HG03439 (cell line): ENCODE results near the gene NECAB3.

Experiments
- ATAC-seq: cut with Tn5 transposase; IDR thresholded peaks from one replicate; pipeline ENCODE4 v1.9.1; 2021; ENCODE audit warnings: mild to moderate bottlenecking, moderate library complexity; ENCODE audit not compliant: unreplicated experiment

Gene NECAB3

GRCh38 chr20:33697129-33697528, 22.9 kb upstream of the NECAB3 start:
- no peak for ATAC-seq

GRCh38 chr20:33696448-33696847, 22.2 kb upstream of the NECAB3 start:
- no peak for ATAC-seq

DNA sequence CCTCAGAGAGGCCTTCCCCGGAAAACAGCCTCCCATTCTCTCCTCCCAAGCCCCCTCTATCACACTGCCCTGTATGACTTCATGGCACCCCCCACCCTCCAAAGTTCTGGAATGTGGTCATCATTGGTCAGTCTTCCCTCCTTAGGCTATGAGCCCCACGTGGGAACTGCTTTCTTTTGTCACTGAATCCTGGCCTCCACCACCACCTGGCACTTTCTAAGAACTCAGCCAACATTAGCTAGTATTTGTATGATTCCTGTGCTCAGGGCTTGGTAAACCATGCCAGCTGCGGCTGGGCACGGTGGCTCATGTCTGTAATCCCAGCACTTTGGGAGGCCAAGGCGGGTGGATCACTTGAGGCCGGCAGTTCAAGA, 20.4 kb upstream of the NECAB3 start:
- no peak for ATAC-seq

DNA sequence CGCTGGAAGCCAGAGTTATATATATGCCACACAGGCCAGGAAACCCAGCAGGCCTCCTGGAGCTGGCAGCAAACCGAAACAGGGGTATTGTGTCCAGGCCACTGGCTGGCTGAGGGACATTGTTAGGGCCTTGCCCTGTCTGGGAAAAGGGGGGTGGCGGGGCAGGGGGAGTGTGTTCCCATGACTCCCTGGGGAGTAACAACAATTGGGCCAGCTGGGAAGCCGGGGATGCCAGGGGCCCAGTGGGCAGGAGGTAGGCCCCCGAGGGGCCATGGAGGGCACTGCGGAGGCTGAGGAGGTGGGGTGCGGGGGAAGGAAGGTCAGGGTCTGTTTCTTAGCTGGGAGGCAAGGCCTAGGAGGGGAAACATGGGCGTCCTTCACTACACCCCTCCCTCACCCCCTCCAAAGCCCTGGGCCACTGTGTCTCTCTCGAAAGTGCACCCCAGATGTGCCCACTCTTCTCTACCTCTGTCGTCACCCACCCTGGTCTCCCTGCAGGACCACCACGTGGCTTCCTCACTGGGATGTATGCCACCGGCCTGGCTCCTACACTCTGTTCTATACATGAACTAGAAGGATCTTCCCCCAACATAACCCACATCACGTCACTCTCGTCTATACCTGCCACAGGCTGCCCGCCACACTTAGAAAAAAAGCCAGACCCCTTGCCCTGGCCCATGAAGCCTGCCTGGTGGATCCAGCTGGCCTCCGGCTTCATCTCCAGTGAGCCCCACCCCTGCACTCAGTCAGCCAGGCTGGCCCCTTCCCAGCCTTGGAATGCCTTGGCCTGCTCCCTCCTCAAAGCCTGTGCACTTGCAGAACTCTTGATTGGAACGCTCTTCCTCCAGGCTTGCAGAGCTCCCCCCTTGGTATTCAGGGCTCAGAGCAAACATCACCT, 19.8 kb upstream of the NECAB3 start:
- no peak for ATAC-seq

GRCh38 chr20:33693289-33693688, 19.1 kb upstream of the NECAB3 start:
- no peak for ATAC-seq

- ATAC-seq = no peak
Observed at GRCh38 chr20:33689973-33690372, 15.7 kb upstream of the NECAB3 start.

DNA sequence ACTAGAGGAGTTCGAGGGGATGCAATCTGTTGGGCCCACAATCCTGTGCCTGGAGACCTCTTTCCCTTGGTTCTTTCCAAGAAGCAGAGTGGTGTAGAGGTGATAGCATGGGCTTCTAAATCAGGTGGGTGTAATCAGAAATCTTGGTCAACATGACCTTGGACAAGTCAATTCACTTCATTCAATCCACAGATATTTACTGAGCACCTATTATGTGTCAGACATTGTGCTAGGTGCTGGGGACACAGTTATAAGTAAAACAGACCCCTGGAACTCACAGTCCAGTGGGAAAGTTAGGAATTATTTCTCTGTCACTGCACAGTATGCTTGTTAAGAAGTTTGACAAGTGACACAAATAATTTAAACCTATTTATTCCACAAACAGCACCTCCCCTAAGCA, 15.3 kb upstream of the NECAB3 start:
- no peak for ATAC-seq

DNA sequence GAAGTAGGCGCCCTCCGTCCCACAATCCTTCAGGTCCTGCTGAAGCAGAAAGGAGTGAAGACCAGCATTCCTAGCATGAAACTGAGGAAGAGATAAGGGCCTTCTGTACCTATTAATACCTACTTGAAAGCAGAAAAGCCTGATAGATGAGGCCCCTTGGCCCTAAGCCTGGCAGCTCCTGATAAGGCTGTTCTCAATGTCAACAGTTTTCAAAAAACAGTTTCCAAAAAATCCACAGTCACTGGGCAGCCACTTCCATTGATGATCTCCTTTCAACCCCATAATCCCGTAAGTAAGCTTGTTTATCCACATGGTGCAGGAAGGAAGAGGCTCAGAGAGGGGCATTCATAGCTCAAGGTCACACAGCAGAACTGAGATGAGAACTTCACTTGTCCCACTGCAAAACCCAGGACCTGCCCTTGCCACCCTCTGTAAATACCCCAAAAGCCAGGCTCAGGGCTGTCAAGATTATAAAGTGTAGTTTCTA, 14.8 kb upstream of the NECAB3 start:
- ATAC-seq = no peak

- no peak for ATAC-seq
Observed at GRCh38 chr20:33687993-33688937, 14.0 kb upstream of the NECAB3 start.

DNA sequence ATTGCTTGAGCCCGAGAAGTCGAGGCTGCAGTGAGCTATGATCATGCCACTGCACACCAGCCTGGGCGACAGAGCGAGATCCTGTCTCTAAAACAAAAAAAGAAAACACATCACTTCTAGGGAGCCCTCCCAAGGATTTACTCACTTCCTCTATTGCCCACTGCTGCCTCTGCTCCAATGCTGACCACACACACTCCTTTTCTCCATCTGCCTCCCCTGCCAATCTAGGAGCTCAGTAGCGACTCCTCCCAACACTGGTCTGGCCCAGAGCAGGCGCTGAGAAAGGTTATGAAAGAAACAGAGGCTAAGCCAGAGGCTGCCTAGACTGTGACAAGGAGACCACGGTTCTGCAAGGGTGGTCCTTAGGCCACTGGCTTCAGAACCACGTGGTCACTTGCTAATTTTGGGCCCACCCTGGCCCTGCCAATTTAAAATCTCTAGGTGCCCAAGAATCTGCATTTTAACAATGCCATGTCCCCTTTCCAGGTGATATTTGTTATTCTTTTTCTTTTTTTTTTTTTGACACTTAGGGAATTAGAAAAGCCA, 13.2 kb upstream of the NECAB3 start:
- ATAC-seq = no peak

GRCh38 chr20:33686984-33687366, 12.7 kb upstream of the NECAB3 start:
- ATAC-seq = no peak

GRCh38 chr20:33686100-33686983, 12.1 kb upstream of the NECAB3 start, which contains the start of gene E2F1:
TSS of gene E2F1 (minus strand) at chr20:33686385. CDS start at chr20:33686264, 121 bp downstream.
- ATAC-seq = peak; percentile 77

DNA sequence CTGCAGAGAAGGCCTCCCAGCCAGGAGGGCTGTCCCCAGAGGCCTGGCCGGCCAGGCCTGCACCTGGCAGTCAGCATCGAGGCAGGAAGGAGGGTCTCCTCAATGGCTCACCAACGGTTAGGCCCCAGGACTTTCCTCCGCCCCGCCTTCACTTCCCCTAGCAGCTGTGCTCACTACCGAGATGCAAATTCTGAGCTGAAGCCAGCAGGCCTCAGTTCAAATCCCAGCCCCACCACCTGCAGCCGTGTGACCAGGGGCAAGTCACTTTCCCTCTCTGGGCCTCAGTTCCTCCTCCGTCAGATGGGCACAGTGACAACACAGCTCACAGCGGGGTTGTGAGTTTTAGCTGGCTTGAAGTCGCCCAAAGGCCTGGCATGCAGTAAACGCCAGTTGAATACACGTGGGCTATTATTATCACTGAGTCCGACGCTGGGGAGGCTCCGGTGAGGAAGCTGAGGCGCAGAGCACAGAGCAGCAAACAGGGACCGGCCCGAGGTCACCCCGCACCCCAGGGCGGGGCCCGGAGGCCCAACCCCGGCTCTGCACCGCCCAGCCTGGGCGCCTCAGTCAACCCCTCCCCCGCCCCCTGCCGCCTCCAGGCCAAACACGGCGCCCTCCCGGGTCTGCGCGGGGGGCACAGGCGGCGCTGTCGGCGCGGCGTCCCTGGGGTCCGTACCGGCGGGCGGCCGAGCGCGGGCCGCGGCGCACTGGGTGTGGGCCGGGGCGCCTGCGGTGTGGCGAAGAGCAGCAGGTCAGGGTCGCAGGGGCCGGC, 11.3 kb upstream of the NECAB3 start:
- ATAC-seq = peak; percentile 37

- no peak for ATAC-seq
Observed at GRCh38 chr20:33684533-33685327, 10.5 kb upstream of the NECAB3 start.

DNA sequence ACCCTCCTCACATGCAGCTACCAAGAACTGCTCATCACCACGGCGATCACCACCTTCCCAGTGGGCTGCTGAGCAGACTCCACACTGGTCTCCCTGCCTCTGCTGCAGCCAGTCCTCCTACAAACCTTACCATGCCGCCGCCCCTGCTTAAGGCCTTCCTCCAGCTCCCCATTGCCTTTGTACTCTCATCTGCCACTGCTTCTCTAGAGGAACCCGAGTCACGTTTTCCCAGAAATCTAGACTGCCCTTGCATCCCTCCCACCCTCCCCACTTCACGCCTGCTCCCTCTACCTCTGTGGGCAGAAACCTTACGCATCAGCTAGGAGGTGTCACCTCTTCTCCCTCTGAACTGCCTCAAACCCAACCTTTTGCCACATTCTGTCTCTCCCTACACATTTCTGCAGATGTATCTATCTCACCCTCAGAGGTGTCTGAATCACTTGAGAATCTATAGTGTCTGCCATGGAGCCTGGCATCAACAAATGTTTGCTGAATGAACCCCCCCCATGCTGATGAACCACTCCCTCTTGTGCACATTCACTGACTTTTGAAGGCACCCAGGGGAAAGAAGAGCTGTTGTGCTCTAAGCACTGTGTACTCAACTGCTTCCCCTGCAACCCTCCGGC, 7.6 kb upstream of the NECAB3 start:
- no peak for ATAC-seq

DNA sequence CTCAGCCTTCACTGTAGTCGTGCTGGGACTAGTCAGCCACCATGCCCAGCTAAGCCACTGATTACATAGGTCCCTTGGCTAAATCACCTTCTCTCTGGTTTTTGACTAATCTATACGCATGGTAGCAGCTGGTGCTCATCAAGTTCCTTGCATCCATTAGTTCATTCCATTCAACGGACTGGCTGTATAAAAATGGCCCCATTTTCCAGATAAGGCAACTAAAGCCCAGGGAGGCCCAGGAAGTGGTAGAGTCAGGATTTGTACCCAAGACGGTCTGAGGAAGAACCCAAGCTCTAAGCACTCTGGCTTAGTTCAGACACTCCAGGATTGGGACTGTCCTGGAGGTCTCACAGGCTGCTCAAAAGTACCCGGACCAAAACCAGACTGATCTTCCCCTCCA, 7.1 kb upstream of the NECAB3 start:
- no peak for ATAC-seq

DNA sequence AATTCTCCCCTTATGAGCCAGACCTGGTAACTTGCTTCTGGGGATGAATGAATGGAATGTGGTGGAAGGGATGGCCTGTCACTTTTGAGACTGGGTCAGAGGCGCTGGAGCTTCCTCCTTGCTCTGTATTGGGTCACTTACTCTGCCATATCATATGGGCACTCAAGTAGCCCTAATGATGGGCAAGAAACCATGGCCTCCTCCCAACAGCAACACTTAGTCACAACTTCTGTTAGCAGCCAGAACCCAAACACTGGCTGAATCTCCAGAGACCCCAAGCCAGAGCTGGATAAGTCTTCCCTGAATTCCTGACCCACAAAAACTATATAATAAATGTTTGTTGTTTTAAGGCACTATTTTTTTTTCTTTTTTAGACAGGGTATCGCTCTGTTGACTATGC, 6.5 kb upstream of the NECAB3 start:
- ATAC-seq = no peak

- ATAC-seq = peak; percentile 51
Observed at GRCh38 chr20:33679758-33680485, 5.7 kb upstream of the NECAB3 start.
